Epithelial cell of esophagus (primary cell): Measurements from ENCODE around the gene CTNNBIP1.

Experiments used
- DNase-seq: peaks from one replicate; pipeline ENCODE4 v3.0.0; 2010; ENCODE audit warnings: low read depth
- H3K4me3 ChIP-seq: 2 replicates; pipeline ENCODE4 v1.5.1; 2011; ENCODE audit warnings: mild to moderate bottlenecking, low read length, control low read depth
- TF ChIP-seq, protein P1 (sequence below): IDR thresholded peaks from 2 replicates; pipeline ENCODE4 v1.5.1; 2011; ENCODE audit warnings: low read depth, mild to moderate bottlenecking, low read length, control low read depth, inconsistent platforms; ENCODE audit not compliant: insufficient read depth; ENCODE audit errors: missing control alignments

The CTNNBIP1 gene, protein sequence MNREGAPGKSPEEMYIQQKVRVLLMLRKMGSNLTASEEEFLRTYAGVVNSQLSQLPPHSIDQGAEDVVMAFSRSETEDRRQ

DNA sequence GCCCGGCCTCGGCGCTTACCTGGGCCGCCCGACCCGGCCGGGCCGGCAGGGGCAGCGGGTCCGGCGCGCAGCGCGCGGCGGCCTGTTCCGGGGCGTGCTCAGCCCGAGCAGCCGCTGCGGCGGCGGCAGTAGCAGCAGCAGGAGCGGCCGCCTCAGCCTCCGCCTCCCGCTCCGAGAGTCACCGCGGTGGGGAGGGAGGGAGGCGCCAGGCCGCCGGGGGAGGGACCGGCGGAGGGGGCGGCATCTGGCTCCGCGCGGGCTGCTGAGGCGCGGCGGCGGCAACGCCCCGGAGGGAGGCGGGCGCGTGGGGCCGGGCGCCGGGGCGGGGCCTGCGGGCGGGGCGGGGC, at the start of gene CTNNBIP1:
TSS of gene CTNNBIP1 (minus strand) at position 194 of the 347 bp plus-strand sequence. CDS start 38,205 bp downstream, outside the sequence.
- TF ChIP-seq, protein P1, sequence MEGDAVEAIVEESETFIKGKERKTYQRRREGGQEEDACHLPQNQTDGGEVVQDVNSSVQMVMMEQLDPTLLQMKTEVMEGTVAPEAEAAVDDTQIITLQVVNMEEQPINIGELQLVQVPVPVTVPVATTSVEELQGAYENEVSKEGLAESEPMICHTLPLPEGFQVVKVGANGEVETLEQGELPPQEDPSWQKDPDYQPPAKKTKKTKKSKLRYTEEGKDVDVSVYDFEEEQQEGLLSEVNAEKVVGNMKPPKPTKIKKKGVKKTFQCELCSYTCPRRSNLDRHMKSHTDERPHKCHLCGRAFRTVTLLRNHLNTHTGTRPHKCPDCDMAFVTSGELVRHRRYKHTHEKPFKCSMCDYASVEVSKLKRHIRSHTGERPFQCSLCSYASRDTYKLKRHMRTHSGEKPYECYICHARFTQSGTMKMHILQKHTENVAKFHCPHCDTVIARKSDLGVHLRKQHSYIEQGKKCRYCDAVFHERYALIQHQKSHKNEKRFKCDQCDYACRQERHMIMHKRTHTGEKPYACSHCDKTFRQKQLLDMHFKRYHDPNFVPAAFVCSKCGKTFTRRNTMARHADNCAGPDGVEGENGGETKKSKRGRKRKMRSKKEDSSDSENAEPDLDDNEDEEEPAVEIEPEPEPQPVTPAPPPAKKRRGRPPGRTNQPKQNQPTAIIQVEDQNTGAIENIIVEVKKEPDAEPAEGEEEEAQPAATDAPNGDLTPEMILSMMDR, result no peak
- peak within 1 kb of the TSS; percentile 81 for H3K4me3 ChIP-seq
- no peak for DNase-seq

DNA sequence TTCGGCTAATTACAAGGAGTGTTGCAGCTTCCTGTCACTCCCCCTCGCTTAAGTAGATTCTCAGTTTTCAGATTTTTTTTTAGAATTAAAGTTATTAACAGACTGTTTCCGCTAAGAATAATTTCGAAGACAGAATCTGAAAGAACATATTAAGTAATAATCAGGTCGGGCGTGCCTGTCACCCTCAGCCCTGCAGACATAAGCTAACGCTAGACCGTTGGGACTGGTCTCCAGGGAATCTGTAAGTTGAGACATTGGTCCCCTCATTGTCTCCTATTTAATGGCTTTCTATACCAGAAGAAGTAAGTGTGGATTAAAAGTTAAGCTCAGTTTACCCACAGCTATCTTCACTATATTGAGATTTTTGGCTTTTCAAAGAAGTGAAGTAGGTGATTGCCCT, 47.7 kb upstream of the CTNNBIP1 start:
- no peak overlapping the region for H3K4me3 ChIP-seq
- DNase-seq, result no peak
- TF ChIP-seq, protein P1, result no peak

DNA sequence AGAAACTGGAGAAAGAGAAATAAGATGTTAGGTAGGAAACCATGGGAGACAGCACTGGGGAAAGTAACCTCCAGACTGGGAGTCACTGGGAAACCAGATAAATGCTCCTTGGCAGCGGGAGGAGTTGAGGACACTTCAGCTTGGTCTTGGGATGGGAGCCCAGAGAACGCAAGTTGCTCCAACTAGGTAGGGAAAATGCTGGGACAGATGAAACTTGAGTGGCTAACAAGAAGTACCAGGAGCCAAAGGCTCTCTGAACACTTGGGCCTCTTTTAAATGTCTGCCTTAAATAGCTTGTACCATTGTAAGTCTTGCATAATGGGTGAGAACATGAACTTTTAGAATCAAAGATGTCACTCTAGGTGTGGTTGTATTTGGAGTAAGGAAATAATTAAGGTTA, 36.2 kb upstream of the CTNNBIP1 start:
- no peak overlapping the region for H3K4me3 ChIP-seq
- TF ChIP-seq, protein P1, result no peak
- no peak for DNase-seq

DNA sequence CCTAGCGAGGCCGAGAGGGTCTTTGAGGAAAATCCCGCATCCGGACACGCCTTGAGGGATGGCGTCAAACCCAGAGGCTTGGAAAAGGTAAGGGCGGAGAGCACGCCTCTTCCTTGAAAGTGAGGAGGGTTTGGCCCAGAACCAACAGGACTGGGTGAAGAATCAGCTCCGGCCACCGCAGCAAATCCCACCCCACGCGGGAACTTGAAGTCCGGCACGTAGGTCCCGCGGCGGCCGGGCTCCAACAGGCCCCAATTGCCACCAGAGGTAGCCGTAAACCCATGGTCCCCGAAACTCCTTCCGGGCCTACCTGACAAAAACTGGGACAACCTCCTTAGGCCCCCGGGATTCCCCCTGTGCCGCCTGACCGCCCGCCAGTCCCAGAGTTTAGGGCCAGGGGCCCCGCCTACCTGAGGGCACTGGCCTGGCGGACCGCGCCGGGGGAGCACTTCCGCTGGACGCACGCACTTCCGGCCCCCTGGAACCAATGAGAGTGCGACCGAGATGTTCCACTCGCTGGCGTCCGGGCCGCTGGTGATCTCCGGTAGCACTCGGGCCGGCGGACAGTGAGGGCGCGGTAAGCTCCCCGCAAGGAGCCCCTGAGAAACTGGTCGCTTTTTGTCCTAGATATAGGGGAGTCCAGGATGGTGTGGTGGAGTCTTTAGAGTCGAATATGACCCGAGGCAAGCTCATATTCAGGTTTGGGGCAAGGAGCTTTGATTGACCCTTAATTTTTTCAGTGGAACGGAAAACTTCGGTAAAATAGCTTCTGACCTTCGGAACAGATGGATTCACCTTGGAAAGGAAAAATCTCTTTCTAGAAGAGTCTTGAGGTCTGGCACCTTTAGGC, 33.1 kb upstream of the CTNNBIP1 start, which contains the start of the genes LZIC and NMNAT1:
TSS of gene LZIC (minus strand) at position 453 of the 850 bp plus-strand sequence. CDS start 6,772 bp downstream, outside the sequence.
TSS of gene NMNAT1 (plus strand) at position 537 of the 850 bp plus-strand sequence. CDS start 28,599 bp downstream, outside the sequence.
- DNase-seq, result peak; percentile 96
- TF ChIP-seq, protein P1, result no peak
- peak within 1 kb of the TSS; percentile 98 for H3K4me3 ChIP-seq

DNA sequence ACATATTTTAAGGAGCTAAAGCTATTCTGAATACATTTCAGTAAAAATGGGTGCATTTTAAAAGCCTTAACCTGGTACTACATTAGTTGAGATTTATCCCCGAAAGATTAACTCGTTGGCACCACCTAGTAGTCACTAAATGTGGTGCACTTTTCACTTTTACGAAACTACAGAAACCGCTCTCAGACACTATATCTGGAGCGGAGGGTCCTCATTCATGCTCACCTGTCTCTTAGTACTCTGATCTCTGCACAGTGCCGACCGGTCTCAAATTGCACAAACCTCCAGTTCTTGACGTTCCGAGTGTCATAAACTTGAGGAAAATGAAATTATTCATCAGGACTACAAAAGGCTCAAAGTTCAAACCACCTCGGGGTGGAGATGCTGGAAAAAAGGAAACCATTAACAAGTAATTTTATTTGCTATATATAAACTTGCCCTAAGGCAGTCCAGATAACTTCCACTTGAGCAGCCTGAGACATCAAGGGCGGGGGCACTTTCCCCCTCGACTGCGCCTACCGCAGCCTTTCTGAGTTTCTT, 32.4 kb upstream of the CTNNBIP1 start:
- TF ChIP-seq, protein P1, result peak; percentile 56
- peak; percentile 65 for DNase-seq
- peak overlapping the region; percentile 98 for H3K4me3 ChIP-seq

DNA sequence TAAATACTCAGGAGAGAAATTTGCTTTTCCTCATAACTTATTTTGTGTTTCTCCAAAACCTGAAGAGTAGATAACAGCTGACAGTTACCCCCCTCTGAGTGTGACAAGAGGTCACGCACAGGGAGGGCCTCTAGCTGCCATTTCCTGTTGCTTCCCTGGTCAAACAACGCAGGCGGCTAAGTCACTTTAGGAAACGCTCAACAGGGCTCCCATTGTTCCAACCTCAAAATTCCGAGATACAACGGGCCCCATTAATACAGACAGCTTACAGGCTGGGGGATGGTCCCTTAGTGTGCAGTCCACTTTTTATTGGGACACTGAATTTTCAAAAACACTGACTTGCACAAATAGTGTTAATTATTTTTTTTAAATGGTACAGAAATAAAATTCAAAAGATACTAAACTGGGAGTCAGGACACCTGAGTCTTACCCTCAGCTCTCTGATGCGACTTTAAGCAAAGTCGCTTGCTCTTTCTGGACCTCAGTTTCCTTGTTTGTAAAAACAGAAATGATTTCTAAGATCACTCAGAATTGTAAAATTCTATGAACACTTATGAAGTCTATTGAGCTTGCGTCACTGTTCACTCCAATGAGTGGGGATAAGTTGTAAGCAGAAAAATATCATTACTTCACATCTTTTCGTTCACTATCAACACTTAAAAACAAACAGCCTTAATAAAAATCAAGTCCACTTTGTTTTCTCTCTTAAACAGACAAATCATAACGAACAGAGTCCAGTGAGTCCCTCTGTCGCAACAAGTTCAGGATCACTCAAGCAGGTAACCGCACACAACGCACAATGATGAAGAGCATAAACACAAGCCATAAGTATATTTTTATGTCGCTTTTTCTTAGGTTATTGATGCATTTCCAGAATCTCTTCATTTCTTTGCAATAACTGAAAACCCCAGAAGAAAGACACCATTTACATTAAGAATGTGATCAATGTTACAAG, 19.6 kb upstream of the CTNNBIP1 start:
- DNase-seq, result no peak
- no peak overlapping the region for H3K4me3 ChIP-seq
- TF ChIP-seq, protein P1, result no peak
